Kidney epithelial cell (primary cell): ENCODE data around the gene LZTS2. TPM values are rescaled to one million over a fixed set of nuclear protein-coding genes. Genes with fewer than 3 reads are reported as not detected.
A peak's percentile ranks its signal among the peaks of the same experiment; 100 is the strongest.

Source experiments
- DNase-seq: peaks from one replicate; pipeline ENCODE4 v3.0.0-alpha.2; 2010; ENCODE audit warnings: low read depth
- H3K27me3 ChIP-seq: 2 replicates; pipeline ENCODE4 v1.6.0; 2011; ENCODE audit warnings: low read length; ENCODE audit not compliant: control insufficient read depth, insufficient read depth
- H3K36me3 ChIP-seq: 2 replicates; pipeline ENCODE4 v1.5.1; 2011; ENCODE audit warnings: low read length; ENCODE audit not compliant: control insufficient read depth, insufficient read depth
- H3K4me3 ChIP-seq: 2 replicates; pipeline ENCODE4 v1.5.1; 2011; ENCODE audit warnings: low read depth, mild to moderate bottlenecking, control low read depth, low read length
- total RNA-seq: library from RNA; depleted of rRNA; stranded (reverse); fragments of >200 nt; gene quantifications from 2 replicates; pipeline ENCODE4 v1.2.3, GENCODE V29; 2015
- TF ChIP-seq, protein P1 (sequence below): IDR thresholded peaks from 2 replicates; pipeline ENCODE4 v1.5.1; 2011; ENCODE audit warnings: mild to moderate bottlenecking, moderate library complexity, low read length, control low read depth, inconsistent platforms; ENCODE audit not compliant: insufficient read depth, poor library complexity, severe bottlenecking

The LZTS2 gene
- total RNA-seq, 1 donor from 2014 or later = 125 TPM

DNA sequence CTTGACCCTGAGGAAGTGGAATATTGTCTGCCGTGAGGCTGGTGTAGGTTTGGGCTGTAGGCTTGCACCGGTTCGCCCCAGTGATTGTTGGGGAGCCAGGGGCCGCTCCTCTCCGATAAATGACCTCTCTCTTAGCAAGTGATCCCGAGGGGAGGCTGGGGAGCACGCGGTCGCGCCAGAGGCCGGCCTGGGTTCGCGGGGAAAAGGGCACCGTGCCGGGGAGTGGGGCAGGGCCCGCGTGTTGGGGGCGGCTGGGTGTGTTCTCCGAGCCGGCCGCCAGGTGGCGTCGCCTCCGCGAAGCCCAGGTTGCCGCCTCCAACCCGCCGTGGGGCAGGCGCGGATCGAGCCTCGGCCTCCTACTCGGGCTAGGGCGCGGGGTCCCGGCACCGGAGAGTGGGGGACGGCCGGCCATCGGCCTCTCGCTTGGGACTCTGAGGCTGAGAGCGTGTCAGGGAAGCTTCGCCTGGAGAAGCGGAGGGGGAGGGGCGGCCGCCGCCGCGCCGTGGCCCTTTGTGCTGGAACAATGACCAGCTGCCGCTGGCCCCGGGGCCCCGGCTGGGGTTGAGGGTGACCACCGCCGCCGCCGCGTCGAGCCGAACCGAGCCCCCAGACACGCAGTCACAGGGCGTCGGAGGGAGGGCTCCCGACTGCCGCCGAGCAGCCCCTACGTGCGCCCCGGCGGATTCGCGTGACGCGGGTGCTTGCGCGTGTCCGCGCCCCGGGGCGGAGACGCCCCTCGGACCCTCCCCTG lies 442 bp upstream of the LZTS2 start:
- H3K27me3 ChIP-seq = no peaks in the 10 kb centered on the region
- TF ChIP-seq, protein P1, sequence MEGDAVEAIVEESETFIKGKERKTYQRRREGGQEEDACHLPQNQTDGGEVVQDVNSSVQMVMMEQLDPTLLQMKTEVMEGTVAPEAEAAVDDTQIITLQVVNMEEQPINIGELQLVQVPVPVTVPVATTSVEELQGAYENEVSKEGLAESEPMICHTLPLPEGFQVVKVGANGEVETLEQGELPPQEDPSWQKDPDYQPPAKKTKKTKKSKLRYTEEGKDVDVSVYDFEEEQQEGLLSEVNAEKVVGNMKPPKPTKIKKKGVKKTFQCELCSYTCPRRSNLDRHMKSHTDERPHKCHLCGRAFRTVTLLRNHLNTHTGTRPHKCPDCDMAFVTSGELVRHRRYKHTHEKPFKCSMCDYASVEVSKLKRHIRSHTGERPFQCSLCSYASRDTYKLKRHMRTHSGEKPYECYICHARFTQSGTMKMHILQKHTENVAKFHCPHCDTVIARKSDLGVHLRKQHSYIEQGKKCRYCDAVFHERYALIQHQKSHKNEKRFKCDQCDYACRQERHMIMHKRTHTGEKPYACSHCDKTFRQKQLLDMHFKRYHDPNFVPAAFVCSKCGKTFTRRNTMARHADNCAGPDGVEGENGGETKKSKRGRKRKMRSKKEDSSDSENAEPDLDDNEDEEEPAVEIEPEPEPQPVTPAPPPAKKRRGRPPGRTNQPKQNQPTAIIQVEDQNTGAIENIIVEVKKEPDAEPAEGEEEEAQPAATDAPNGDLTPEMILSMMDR = peak; percentile 54
- peaks cover 2% of the 10 kb centered on the region for H3K36me3 ChIP-seq
- peak overlapping the region; percentile 90 for H3K4me3 ChIP-seq
- no peak for DNase-seq

DNA sequence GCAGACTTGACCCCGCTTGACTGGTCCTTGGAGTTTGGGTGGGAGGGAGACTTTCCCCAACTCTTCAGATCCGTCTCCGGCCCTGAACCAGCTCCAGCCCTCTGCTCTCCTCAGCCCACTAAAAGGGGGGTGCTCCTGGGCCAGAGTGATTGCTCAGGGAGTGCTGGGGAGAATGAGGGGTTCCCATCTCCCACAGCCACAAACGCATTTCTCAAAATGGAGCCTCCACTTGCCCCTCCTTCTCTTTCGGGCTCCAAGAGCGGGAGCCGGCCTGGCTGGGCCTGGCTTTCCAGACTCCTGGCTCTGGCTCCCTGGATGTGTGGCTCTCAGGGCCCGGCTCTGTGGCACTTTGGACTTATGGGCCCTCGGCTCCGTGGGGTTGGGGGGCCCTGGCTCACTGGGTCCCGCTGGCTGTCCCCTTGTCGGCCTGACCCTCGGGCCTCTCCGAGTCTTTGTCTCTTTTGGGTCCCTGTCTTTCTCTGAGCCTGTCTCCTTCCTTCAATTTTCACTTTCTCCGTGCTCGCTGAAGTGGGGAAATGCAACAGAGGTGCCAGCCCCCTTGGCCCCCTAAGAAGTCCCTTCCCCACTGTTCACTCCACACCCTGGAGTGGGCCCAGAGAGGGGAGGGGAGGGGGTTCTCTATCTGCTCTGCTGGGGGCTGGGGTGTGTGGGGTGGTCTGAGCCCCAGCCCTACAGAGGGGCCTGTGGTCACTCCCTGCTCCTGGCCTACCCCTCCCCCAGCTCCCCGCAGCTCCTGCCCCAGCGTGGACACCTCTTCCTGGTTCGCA lies 713 bp downstream of the LZTS2 start:
- DNase-seq = no peak
- H3K4me3 ChIP-seq = peak overlapping the region; percentile 90
- TF ChIP-seq, protein P1 = no peak
- no peaks in the 10 kb centered on the region for H3K27me3 ChIP-seq
- H3K36me3 ChIP-seq = peaks cover 2% of the 10 kb centered on the region

DNA sequence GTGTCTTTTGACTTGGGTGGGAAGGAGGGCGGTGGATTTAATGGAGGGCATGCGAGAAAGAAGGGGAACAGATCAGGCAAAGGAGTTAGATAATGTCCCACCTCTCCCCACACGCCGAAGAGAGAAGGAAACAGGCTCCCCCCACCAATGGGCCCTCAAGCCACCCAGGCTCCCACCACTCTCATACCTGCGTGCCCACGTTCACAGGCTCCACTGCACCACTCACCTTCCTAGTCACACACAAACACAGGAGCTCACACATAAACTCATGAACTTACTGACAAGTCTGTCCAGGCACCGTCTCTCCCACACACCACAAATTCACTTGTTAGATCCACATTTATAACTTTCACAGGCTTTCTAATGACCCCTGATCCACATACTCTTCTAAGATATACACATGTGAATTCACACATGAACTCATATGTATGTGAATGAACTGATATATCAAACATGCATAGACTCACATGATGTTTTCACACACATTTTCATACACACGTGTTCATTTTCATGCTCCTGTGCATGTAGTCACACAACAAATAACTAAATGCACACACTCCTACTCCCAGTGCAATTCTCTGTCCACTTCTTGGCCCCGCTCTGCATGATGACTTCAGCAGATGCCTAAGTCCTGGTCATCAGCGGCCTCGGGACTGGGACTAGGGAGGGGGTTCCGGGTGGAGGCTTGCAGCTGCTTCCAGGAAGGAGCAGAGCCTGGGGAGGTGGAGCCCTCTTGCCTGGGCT lies 1.5 kb downstream of the LZTS2 start:
- Histone ChIP-seq H3K4me3 (peak overlapping the region; percentile 90), H3K27me3 (no peaks in the 10 kb centered on the region), H3K36me3 (peaks cover 4% of the 10 kb centered on the region)
- no peak for DNase-seq
- TF ChIP-seq, protein P1 = no peak

DNA sequence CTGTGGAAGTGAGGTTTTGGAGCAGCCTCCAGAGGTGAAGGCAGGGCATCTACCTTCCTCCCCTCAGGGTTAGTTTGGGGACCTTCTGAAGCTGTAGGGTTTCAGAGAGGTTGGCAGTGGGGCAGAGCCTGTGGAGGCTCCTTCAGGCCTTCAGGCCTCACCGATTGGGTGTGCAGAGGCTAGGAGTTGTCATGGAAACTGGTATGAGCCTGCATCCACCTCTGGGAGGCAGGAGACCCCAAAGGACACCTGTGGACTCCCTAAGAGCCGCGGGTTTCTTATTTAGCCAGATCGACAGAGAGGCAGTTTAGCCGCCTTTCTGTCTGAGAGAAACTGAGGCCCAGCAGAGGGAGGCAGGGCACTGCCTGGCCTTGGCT lies 2.0 kb downstream of the LZTS2 start:
- DNase-seq = no peak
- Histone ChIP-seq H3K4me3 (peak overlapping the region; percentile 26), H3K27me3 (no peaks in the 10 kb centered on the region), H3K36me3 (peaks cover 5% of the 10 kb centered on the region)
- TF ChIP-seq, protein P1 = no peak

DNA sequence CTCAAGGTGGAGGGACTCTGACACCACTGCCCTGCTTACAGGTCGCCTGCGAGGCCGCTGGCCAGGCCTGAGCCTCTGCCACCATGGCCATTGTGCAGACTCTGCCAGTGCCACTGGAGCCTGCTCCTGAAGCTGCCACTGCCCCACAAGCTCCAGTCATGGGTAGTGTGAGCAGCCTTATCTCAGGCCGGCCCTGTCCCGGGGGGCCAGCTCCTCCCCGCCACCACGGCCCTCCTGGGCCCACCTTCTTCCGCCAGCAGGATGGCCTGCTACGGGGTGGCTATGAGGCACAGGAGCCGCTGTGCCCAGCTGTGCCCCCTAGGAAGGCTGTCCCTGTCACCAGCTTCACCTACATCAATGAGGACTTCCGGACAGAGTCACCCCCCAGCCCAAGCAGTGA lies 2.8 kb downstream of the LZTS2 start:
- no peaks in the 10 kb centered on the region for H3K27me3 ChIP-seq
- peaks cover 5% of the 10 kb centered on the region for H3K36me3 ChIP-seq
- TF ChIP-seq, protein P1 = no peak
- no peak for DNase-seq
- H3K4me3 ChIP-seq = no peak overlapping the region
